22Rv1 (cell line): ENCODE measurements around the gene SELENON.
A peak's percentile ranks its signal among the peaks of the same experiment; 100 is the strongest.

Experiments
- H3K27ac ChIP-seq: fragments of 450-650 bp; 2 replicates; pipeline ENCODE4 v1.5.1; 2017
- ZFX ChIP-seq: fragments of 450-650 bp; IDR thresholded peaks from 2 replicates; pipeline ENCODE4 v1.6.1; 2017; ENCODE audit warnings: antibody characterized with exemption, borderline replicate concordance
- TF ChIP-seq, protein P1 (sequence below): fragments of 450-650 bp; IDR thresholded peaks from 2 replicates; pipeline ENCODE4 v1.5.1; 2017; ENCODE audit warnings: mild to moderate bottlenecking

Gene SELENON

DNA sequence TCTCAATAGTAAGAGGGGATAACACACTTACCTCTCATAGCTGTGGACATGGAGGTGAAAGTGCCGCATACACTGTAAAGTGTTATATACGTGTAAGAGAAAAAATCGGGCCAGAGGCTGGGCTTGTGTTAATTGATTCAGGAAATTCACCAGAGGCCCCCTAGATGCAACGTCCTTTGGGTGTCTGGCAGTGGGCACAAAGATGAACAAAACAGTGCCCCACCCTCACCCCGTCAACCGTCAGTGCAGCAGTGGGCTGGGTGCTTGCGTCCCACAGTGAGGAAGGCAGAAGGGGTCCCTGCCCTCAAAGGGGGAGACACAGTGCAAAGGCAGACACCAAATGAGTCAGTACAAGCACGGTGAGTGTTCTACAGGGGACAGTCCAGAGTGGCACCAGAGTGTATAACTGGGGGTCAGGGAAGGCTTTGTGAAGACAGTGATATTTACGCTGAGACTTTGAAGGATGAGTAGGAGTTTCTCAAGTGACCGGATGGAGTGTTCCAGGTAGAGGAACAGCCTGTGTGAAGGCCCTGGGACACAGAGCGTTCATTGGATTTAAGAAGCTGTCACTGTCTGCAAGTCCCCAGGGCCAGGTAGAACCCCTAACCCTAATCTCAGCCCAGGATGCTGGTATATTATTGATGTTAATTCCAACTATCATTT, 13.2 kb downstream of the SELENON start:
- TF ChIP-seq, protein P1, sequence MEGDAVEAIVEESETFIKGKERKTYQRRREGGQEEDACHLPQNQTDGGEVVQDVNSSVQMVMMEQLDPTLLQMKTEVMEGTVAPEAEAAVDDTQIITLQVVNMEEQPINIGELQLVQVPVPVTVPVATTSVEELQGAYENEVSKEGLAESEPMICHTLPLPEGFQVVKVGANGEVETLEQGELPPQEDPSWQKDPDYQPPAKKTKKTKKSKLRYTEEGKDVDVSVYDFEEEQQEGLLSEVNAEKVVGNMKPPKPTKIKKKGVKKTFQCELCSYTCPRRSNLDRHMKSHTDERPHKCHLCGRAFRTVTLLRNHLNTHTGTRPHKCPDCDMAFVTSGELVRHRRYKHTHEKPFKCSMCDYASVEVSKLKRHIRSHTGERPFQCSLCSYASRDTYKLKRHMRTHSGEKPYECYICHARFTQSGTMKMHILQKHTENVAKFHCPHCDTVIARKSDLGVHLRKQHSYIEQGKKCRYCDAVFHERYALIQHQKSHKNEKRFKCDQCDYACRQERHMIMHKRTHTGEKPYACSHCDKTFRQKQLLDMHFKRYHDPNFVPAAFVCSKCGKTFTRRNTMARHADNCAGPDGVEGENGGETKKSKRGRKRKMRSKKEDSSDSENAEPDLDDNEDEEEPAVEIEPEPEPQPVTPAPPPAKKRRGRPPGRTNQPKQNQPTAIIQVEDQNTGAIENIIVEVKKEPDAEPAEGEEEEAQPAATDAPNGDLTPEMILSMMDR: no peak
- TF ChIP-seq ZFX: no peak
- H3K27ac ChIP-seq: no peak overlapping the region

DNA sequence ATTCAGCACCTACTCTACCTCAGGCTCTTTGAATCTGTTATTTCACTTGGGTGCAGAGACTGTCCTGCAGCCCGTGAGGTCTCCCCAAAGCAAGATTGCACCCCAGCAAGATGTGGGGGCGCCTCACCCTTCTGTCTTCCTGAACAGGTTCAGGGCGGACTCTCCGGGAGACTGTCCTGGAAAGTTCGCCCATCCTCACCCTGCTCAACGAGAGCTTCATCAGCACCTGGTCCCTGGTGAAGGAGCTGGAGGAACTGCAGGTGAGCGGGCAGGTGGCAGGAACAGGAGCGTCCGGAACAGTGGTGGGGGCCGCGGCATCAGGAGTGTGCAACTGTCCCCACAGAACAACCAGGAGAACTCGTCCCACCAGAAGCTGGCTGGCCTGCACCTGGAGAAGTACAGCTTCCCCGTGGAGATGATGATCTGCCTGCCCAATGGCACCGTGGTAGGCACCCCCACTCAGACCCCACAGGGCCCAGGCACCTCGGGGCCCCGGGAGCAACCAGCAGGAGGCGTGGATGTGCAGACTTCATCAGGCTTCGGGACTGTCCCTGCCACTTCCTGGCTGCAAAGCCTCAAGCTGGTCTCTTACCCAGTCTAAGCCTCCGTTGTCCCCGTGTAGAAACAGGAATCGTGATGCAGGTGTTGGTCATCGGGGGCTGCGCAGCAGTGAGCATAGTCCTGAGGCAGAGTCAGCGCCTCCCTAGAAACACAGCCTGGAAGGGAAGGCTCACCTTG, 13.9 kb downstream of the SELENON start:
- TF ChIP-seq, protein P1: 0 out of 2 replicates have a peak, but pooled peaks have one; percentile 8
- no peak for TF ChIP-seq ZFX
- H3K27ac ChIP-seq: no peak overlapping the region

DNA sequence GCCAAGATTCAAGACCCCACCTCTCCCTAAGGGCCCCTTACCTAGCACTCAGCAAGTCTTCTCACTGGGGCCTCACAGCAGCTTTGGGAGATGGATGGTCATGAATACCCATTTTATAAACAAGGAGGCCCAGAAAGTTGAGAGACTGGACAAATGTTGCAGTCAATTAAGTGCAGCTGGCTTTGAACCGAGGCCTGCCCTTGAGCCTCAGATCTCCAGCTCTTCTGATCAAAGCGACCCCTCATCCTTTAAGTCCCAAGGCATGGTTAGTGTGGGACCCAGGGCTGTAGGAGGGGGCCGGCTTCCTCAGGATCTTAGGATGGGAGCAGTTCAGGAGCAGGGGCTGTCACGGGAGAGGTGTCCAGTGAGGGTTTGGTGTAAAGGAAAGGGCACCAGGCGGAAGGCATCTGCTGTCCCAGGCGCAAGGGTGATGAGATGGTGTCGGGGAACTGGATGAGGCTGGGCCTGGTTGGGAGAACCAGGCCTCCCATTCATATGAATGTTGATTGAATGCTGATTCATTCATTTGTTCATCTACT, 14.6 kb downstream of the SELENON start:
- TF ChIP-seq, protein P1: no peak
- no peak for TF ChIP-seq ZFX
- H3K27ac ChIP-seq: no peak overlapping the region

DNA sequence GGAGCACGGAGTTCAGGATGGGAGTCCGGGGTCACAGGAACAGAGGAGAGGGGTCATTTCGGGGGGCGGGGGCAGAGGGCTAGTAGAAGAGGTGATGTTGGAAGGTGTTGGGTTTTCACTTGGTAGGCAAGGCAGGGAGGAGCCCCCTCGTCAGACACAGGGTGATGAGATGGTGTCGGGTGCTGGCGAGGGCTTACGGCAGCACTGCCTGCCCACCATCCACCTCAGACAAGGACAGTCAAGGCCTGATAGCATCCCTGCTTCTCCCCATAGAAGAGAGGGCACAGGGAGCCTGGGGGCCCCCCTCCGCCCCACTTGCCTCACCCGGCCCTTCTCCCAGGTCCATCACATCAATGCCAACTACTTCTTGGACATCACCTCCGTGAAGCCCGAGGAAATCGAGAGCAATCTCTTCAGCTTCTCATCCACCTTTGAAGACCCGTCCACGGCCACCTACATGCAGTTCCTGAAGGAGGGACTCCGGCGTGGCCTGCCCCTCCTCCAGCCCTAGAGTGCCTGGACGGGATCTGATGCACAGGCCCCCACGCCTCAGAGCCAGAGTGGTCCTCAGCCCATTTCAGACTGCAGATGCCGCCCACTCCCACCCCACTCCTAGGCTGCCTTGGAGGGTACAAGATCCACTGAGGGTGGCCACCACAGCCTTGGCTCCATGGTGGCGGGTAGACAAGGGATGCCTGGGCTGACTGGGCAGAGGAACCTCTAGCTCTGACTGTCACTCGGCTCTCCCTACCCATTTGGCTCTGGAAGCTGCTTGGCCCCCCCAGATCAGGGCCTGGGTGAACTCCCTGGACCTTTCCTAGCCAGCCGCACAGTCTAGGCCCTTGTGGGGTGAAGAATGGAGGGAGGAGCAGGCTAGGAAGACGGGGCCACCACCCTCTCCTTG, 15.5 kb downstream of the SELENON start:
- TF ChIP-seq ZFX: no peak
- TF ChIP-seq, protein P1: no peak
- no peak overlapping the region for H3K27ac ChIP-seq

DNA sequence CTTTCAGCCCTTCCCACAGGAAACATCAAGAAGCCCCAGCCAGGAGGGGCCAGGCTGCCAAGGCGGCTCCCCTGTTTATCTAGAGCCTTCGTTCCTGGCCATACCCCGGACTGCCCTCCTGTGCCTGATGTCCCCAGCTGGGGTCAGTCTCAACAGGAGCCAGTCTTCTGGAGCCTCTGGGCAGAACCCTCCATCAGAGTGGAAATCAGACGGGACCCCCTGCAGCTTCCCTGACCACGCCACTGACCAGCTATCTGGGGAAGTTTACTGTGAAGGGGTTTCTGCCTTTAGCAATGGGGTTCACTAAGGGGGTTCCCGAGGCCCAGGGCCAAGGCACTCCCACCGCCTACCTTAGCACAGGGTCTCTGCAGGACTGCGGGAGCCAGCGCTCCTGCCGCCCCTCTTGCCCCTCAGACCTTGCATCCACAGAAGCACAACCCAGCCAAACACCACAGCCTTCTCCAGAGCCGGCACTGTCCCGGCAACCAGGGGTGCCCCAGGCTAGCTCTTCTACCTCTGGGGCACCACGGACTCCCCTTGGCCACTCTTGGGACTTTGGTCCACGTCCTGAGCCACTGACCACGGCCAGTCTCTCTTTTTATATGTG, 16.2 kb downstream of the SELENON start:
- no peak for TF ChIP-seq ZFX
- TF ChIP-seq, protein P1: no peak
- H3K27ac ChIP-seq: no peak overlapping the region

DNA sequence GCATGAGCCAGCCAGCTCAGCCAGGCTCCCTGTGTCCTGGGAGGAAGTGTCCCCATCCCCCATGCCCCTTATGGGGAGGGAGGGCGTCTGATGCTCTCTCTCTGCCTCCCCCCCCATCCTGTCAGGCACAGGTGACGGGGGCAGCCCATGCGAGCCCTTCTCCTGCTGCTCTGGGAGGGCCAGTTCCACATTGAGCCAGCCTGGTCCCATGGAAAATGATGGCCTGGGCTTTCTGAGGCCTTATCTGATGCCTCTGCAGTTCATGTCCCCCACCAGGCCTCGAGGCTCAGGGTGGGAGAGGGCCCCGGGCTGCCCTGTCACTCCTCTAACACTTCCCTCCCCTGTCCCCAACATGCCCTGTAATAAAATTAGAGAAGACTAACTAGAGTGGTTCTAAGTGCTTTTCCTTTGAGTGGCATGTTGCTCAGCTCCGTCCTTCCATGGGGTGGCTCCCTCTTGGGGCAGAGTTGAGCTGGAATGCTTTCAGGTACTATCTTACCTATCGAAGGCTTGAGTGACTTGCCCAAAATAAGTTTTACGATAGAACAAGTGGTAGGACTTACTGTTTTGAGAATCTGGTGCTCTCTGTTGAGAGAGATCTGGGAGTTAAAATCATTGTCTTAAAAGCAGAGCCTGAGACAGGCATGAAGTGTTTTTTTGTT, 18.0 kb downstream of the SELENON start:
- H3K27ac ChIP-seq: peak overlapping the region; percentile 96
- TF ChIP-seq ZFX: no peak
- TF ChIP-seq, protein P1: peak; percentile 50
